ENCODE data around the gene PDZRN3. TPM values are rescaled to one million over a fixed set of nuclear protein-coding genes. Genes with fewer than 3 reads are reported as not detected.

PDZRN3 gene
- total RNA-seq, 1 donor from 2014 or later = 4.1 TPM

DNA sequence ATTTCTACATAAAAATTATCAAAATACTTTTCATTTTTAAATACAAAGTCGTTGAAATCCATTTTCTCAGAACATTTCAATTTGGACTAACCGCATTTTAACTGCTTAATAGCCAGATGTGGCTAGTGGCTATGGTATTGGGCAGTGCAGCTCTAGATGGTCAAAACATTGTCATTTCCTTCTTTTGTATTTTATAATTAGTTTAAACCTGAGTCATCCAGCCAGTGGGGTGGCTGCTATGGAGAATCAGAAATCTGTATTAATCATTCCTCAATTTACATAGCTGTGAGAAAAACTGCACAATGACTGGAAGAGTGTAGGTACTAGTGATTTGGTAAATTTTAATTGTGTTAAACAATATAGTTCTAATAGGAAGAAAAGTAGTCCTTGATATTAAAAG lies 245.3 kb downstream of the PDZRN3 start:
- no peak for DNase-seq (ENCODE audit: low read depth)
- TF ChIP-seq, protein P1, sequence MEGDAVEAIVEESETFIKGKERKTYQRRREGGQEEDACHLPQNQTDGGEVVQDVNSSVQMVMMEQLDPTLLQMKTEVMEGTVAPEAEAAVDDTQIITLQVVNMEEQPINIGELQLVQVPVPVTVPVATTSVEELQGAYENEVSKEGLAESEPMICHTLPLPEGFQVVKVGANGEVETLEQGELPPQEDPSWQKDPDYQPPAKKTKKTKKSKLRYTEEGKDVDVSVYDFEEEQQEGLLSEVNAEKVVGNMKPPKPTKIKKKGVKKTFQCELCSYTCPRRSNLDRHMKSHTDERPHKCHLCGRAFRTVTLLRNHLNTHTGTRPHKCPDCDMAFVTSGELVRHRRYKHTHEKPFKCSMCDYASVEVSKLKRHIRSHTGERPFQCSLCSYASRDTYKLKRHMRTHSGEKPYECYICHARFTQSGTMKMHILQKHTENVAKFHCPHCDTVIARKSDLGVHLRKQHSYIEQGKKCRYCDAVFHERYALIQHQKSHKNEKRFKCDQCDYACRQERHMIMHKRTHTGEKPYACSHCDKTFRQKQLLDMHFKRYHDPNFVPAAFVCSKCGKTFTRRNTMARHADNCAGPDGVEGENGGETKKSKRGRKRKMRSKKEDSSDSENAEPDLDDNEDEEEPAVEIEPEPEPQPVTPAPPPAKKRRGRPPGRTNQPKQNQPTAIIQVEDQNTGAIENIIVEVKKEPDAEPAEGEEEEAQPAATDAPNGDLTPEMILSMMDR (IDR thresholded peaks at IDR 0.05; ENCODE audit: insufficient read depth, low read length, poor library complexity, severe bottlenecking) = no peak
- Histone ChIP-seq H3K4me3 (ENCODE audit: low read depth, low read length) (no peak overlapping the region), H3K36me3 (ENCODE audit: control insufficient read depth, insufficient read depth, low read length) (no peaks in the 10 kb centered on the region), H3K27me3 (ENCODE audit: control insufficient read depth, insufficient read depth, low read length) (no peaks in the 10 kb centered on the region)

DNA sequence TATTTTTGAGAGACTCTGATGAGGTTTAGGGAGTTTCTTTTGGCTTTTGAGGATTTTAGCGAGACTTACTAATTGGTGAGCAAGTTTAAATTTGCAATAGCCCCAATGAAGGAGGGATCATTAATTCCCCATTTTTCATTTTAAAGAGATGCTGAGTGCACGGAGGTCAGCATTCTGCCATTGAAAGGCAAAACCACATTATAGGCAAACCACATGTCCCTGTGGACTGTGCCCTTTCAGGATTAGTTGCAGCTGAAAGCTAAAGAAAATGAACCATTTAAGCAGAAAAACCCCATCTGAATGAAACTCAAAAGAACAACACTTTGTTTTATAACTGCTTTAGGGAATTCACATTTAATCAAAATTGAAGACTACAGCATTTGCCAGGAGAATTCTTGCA lies 246.5 kb downstream of the PDZRN3 start:
- no peaks in the 10 kb centered on the region for H3K27me3 ChIP-seq (ENCODE audit: control insufficient read depth, insufficient read depth, low read length)
- H3K4me3 ChIP-seq (ENCODE audit: low read depth, low read length) = no peak overlapping the region
- no peaks in the 10 kb centered on the region for H3K36me3 ChIP-seq (ENCODE audit: control insufficient read depth, insufficient read depth, low read length)
- TF ChIP-seq, protein P1 (IDR thresholded peaks at IDR 0.05; ENCODE audit: insufficient read depth, low read length, poor library complexity, severe bottlenecking) = no peak
- DNase-seq (ENCODE audit: low read depth) = no peak

DNA sequence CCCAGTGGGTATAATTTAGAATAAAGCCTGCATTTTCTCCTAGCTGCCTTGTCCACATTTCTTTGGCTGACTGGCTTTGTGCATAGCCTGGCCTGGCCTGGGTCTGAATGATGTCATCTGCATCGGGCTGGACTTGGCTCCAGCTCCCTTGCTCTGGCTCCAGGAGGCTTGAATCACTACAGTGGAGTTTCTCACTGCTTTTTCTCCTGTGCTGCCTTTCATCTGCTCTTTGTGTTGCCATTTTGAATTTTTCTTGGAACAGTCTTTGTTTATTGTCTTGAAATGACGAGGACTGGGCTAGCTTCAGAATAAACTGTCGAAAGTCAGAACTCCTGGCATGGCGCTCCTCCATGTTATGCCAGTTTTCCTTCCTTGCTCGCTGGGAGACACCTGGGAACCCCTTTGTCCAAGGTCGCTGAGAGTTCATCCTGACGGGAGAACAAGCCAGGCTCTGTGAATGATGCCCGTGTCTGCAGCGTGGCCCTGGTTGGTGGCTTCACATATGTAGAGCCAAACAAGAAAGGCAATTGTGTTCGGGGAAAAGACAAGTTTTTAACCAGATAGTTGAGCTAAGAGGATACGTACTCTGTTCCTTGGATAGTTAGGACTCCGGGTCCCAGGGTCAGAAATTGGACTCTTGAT lies 258.9 kb downstream of the PDZRN3 start:
- Histone ChIP-seq H3K4me3 (ENCODE audit: low read depth, low read length) (no peak overlapping the region), H3K27me3 (ENCODE audit: control insufficient read depth, insufficient read depth, low read length) (no peaks in the 10 kb centered on the region), H3K36me3 (ENCODE audit: control insufficient read depth, insufficient read depth, low read length) (no peaks in the 10 kb centered on the region)
- TF ChIP-seq, protein P1 (IDR thresholded peaks at IDR 0.05; ENCODE audit: insufficient read depth, low read length, poor library complexity, severe bottlenecking) = no peak
- no peak for DNase-seq (ENCODE audit: low read depth)

DNA sequence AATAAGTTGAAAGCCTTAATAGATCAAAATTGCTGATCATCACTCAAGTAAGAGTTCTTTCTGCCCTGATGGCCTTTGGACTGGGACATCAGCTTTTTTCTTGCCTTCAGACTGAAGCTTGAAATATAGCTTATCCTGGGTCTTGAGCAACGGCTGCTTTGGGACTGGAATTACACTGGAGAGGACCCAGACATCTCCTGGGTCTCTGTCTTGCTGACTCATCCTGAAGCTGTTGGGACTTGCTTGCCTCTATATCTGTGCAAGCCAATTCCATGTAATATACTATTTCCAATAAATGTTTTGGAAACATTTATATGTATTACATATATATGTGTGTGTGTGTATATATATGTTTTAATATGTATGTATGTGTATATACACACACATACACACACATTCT lies 260.2 kb downstream of the PDZRN3 start:
- DNase-seq (ENCODE audit: low read depth) = no peak
- TF ChIP-seq, protein P1 (IDR thresholded peaks at IDR 0.05; ENCODE audit: insufficient read depth, low read length, poor library complexity, severe bottlenecking) = no peak

DNA sequence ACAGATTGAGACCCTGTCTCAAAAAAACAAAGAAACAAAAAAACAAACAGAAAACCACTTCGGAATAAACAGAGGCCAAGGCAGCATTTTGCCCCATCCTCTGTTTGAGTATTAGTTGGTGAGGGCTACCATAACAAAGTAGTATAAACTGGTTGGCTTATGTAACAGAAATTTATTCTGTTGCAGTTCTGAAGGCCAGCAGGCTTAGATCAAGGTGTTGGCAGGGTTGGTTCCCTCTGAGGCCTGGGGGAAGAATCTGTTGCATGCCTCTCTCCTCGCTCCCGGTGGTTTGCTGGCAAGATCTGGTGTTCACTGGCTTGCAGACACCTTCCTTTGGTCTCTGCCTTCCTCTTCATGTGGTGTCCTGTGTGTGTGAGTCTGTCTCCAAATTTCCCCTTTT lies 261.6 kb downstream of the PDZRN3 start:
- TF ChIP-seq, protein P1 (IDR thresholded peaks at IDR 0.05; ENCODE audit: insufficient read depth, low read length, poor library complexity, severe bottlenecking) = no peak
- DNase-seq (ENCODE audit: low read depth) = no peak
- no peaks in the 10 kb centered on the region for H3K27me3 ChIP-seq (ENCODE audit: control insufficient read depth, insufficient read depth, low read length)
- H3K4me3 ChIP-seq (ENCODE audit: low read depth, low read length) = no peak overlapping the region
- H3K36me3 ChIP-seq (ENCODE audit: control insufficient read depth, insufficient read depth, low read length) = no peaks in the 10 kb centered on the region

More for the DNA sequence above, 260.2 kb downstream of the PDZRN3 start:
- no peak overlapping the region for H3K4me3 ChIP-seq (ENCODE audit: low read depth, low read length)
- H3K36me3 ChIP-seq (ENCODE audit: control insufficient read depth, insufficient read depth, low read length) = no peaks in the 10 kb centered on the region
- H3K27me3 ChIP-seq (ENCODE audit: control insufficient read depth, insufficient read depth, low read length) = no peaks in the 10 kb centered on the region

DNA sequence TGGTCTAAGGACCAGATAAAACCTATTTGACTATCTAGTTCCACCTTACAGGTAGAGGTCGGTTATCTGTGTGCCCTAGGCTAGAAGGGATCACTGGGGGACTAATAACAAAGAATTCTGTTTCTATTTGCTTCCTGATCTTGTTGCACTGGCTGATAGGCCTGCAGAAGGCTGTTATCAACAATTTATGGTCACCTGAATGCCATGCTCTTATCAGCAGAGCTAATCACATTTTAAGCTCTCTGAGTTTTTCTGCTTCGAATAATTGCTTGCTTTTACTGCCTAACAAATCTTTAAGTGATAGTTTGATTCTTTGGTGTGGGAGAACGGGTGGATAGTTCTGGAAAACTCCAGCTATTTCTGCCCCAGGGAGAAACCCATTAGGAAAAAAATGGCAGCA lies 263.1 kb downstream of the PDZRN3 start:
- no peak for DNase-seq (ENCODE audit: low read depth)
- H3K4me3 ChIP-seq (ENCODE audit: low read depth, low read length) = no peak overlapping the region
- no peaks in the 10 kb centered on the region for H3K27me3 ChIP-seq (ENCODE audit: control insufficient read depth, insufficient read depth, low read length)
- no peaks in the 10 kb centered on the region for H3K36me3 ChIP-seq (ENCODE audit: control insufficient read depth, insufficient read depth, low read length)
- TF ChIP-seq, protein P1 (IDR thresholded peaks at IDR 0.05; ENCODE audit: insufficient read depth, low read length, poor library complexity, severe bottlenecking) = no peak

All from kidney epithelial cell (primary cell).